Activated CD4-positive, alpha-beta T cell treated with anti-CD3 and anti-CD28 coated beads, Interleukin-10, Interleukin-2, amounts not matched to agents 100 ng/mL and 50 ng/mL, durations not matched to agents 16 hours and 8 hours (primary cell): Measurements from ENCODE around the gene AGO4.
"Not testable (repeated sequence)": the region's sequence is repeated elsewhere in the genome, so short reads cannot be mapped to it uniquely, and the experiment has no call there.

Experiments
- DNase-seq: peaks from one replicate; pipeline ENCODE4 v3.0.0-alpha.2; 2020

AGO4 gene

GRCh38 chr1:35807614-35808449 lies at the start of gene AGO4:
AGO4 (plus strand) TSS chr1:35808016; CDS start chr1:35808417, 401 bp downstream.
- DNase-seq = peak; percentile 28

DNA sequence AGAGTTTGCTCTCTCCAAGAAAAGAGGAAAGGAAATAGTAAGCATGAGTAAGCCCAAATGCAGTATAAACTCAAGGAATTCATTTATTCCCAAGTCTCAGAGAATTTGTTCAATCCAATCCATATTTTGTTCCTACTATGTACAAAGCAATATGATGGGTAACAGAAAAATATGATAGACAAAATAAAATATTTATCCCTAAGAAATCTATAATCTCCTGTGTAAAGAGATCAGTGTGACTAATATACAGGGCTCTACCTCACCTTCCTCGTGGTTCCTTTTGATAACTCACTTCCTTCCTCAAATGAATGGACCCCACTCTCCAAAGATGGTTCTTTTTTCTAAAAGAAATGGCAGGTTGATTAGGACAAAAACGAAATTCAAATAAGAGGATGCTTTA lies 45.7 kb upstream of the AGO4 start:
- no peak for DNase-seq

- no peak for DNase-seq
Observed at GRCh38 chr1:35763201-35763600, 44.6 kb upstream of the AGO4 start.

DNA sequence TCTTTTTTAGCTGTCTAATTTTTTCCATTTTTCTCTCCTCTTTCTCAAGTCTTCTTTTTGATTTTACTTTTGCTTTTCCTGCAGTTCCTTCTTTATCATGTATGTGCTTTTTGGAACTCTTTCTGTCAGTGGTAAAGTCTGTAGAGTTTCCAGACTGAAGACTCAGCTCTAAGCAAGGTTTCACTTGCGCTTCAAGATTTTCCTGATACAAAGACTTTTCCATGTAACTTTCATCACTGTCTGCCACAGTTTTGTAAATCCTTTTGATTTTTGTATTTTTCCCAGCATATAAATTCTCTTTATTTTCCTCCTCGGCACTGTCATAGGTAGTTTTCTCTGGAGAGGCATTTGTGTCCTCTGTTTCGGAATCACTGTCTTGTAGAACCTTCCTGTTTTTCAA lies 43.5 kb upstream of the AGO4 start:
- no peak for DNase-seq

DNA sequence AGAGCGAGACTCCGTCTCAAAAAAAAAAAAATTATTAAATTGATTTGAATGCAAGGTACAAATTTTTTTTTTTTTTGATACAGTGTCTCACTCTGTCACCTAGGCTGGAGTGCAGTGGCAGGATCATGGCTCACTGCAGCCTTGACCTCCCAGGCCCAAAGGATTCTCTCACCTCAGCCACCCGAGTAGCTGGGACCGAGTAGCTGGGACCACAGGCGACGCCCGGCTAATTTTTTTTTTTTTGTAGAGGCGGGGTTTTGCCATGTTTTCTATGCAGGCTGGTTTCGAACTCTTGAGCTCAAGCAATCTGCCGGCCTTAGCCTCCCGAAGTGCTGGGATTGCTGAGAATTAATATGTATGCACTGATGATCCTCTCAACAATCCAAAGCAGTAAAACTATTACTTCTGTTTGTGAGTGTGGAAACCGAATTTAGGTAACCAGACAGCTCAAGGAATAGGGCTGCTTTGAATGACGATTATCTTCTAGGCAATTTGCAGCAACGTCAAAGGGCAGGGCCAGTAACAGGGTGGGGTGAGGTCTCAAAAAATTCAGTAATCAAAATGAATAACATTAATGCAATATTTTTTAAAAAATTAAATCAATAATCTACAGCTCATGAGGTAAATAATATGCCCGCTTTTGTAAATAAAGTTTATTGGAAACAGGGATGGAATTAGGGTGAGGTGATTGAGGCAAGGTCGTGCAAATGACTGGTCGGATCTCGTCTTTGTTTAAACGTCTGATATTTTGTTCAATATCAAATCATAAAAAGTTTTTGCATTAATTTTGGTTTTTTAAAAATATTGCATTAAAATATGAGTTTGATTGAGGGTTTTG lies 39.2 kb upstream of the AGO4 start:
- DNase-seq = no peak

DNA sequence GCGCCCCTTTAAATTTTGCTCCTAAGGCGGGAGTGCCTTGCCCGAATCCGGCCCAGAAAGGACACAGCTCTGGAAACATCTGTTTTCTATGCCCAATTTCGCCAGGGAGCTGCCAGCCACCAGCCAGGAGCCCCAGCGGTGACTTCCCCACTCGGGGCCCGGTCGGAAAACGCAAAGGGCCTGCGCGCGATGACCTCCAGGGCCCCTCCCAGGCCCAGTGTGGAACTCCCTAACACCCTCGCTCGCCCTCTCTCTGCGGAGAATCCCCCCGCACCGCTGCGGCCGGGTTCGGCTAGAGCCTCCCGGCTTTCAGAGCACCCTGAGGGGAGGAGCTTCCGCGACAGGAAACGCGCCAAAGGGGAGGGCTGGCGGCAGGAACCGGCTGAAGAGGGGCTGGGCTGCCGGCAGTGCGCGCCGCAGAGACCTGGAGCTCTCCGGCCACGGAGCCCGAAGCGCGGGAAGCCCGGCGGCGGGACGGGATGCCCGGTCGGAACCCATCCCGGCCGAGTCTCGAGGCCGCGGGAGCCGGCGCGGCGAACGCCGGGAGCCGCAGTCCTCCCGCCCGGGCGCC lies 38.5 kb upstream of the AGO4 start:
- DNase-seq = peak; percentile 92

- DNase-seq = no peak
Observed at GRCh38 chr1:35773711-35774110, 34.1 kb upstream of the AGO4 start.

GRCh38 chr1:35776172-35776571 lies 31.6 kb upstream of the AGO4 start:
- DNase-seq = not testable (repeated sequence)

- DNase-seq = no peak
Observed at GRCh38 chr1:35777109-35777508, 30.7 kb upstream of the AGO4 start.

GRCh38 chr1:35783055-35783583 lies 24.7 kb upstream of the AGO4 start:
- DNase-seq = no peak

GRCh38 chr1:35784364-35784763 lies 23.5 kb upstream of the AGO4 start:
- not testable (repeated sequence) for DNase-seq

GRCh38 chr1:35788139-35788538 lies 19.7 kb upstream of the AGO4 start:
- DNase-seq = no peak

GRCh38 chr1:35790670-35791069 lies 17.1 kb upstream of the AGO4 start:
- DNase-seq = no peak

DNA sequence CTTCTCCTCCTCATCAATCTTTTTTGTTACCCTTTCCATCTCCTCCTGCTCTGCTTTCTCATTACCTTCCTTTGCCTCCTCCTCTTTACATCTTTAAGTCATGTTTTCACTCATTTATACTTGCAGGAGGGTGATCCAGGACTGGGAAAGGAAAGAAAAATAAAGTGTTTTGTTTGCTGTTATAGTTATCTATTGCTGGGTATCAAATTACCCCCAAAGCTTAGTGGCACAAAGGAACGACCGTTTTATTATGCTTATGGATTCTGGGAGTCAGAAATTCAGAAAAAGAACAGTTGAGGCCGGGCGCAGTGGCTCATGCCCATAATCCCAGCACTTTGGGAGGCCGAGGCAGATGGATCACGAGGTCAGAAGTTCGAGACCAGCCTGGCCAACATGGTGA lies 12.5 kb upstream of the AGO4 start:
- DNase-seq = no peak

- no peak for DNase-seq
Observed at GRCh38 chr1:35797380-35797779, 10.4 kb upstream of the AGO4 start.

DNA sequence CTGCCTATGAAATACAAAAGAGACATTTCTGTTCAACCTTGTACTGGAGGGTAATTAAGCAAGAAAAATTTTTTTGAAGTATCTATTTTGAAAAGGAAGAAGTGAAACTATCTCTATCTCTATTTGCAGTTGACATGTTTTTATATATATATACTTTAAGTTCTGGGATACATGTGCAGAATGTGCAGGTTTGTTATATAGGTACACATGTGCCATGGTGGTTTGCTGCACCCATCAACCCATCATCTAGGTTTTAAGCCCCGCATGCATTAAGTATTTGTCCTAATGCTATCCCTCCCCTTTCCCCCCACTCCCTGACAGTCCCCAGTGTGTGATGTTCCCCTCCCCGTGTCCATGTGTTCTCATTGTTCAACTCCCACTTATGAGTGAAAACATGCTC lies 9.8 kb upstream of the AGO4 start:
- not testable (repeated sequence) for DNase-seq

GRCh38 chr1:35800167-35800887 lies 7.5 kb upstream of the AGO4 start:
- DNase-seq = not testable (repeated sequence)

DNA sequence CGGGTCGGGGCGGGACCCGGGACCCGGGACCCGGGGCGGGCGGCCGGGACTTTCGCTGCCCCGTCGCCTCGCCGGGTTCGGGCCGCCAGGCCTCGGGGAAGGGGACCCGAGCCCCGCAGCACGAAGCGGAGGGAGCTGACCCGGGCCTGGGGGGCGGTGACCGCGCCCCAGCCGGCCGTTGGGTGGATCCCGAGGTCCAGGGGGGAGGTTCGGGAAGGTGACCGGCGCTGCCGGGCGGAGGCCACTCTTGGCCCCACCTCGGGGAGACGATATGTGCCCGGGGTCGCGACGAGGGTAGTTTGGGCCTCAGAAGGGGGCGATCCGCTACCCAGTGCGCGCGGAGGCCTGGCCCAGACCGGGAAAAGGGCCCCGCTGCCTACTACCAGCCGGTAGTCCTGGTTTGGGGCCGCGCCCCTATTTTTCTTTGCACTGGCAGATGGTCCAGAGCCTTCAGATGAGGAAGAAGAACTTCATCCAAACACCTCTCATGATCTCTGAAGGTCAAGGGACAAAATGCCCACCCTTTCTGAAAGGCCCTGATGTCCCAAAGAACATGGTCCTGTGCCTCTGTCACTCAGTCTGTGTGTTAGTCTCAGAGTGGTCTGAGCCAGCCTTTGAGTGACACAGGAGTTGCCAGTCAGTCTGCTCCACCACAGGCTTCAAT lies 766 bp downstream of the AGO4 start:
- DNase-seq = peak; percentile 37

GRCh38 chr1:35809114-35810095 lies 1.6 kb downstream of the AGO4 start:
- DNase-seq = no peak

DNA sequence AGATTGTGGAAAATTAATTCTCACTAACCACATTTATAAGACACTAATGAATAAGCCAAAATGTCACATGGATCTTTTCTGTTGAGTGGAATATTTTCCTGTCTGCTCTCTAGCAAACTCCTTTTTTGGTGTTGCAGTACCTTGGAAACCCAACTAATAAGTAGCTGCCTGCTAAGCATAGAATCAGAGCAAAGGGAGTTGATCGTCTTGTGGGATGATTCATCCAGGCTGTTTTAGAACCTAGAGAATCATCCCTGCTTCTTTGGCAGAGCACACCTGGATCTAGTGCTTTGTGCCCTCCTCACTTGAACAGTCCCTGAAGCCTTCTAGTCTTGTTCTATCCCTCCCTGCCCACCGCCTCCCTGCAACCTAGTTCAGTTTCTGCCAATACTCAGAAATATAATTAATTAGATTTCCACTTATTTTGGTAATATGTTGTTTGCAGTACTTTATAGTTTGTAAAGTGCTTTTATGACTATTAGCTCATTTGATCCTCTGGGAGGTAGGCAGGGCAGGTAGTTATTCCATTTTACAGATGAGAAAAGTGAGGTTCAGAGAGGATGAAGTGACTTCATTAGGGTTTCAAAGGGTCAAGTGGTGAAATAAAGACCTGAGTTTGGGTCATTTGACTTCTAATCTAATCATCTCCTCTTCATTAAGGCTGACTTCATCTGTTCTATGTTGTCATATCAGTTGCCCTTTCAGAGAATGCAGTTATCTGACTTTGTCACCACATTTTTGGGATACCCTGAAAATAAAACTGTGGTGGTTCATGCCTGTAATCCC lies 2.5 kb downstream of the AGO4 start:
- DNase-seq = no peak
